Panc1 (cell line): ENCODE measurements around the gene FMN2.

ENCODE experiments used
- REST ChIP-seq, 2 experiments: IDR thresholded peaks; 2 replicates each; pipeline ENCODE4 v1.6.1; 2011 to 2012; ENCODE audit warnings: low read depth in 2 of 2, control low read depth in 1 of 2, low read length in 1 of 2, mild to moderate bottlenecking in 1 of 2, moderate library complexity in 1 of 2; ENCODE audit not compliant: insufficient read depth in 1 of 2
- TF ChIP-seq, protein P1 (sequence below): fragments of 450-650 bp; IDR thresholded peaks from 2 replicates; pipeline ENCODE4 v1.5.1; 2017; ENCODE audit warnings: mild to moderate bottlenecking

DNA sequence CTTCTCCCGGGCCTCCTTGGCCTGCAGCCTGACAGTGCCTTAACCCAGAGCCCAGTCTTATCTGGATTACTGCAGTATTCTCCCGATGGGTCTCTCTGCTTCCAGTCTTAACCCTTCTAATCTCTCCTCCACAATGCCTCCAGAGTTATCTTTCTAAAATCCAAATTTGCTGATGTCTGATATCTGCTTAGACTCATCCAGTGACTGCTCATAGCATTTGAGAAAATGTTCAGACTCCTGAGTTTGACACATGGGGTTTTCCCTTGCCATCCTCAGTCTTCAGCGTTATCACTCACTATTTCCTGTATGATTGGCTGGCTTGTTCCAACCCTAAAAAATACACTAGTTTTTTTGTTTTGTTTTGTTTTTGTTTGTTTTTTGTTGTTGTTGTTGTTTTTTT, 102.0 kb downstream of the FMN2 start:
- TF ChIP-seq REST (IDR thresholded peaks at IDR 0.05; ENCODE audit: insufficient read depth in 1 of 2, low read depth in 2 of 2, low read length in 1 of 2): no peak
- TF ChIP-seq, protein P1, sequence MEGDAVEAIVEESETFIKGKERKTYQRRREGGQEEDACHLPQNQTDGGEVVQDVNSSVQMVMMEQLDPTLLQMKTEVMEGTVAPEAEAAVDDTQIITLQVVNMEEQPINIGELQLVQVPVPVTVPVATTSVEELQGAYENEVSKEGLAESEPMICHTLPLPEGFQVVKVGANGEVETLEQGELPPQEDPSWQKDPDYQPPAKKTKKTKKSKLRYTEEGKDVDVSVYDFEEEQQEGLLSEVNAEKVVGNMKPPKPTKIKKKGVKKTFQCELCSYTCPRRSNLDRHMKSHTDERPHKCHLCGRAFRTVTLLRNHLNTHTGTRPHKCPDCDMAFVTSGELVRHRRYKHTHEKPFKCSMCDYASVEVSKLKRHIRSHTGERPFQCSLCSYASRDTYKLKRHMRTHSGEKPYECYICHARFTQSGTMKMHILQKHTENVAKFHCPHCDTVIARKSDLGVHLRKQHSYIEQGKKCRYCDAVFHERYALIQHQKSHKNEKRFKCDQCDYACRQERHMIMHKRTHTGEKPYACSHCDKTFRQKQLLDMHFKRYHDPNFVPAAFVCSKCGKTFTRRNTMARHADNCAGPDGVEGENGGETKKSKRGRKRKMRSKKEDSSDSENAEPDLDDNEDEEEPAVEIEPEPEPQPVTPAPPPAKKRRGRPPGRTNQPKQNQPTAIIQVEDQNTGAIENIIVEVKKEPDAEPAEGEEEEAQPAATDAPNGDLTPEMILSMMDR: no peak
